HG02884 (cell line): Measurements from ENCODE around the gene FGD6.

Experiments
- ATAC-seq: cut with Tn5 transposase; IDR thresholded peaks from one replicate; pipeline ENCODE4 v1.9.1; 2021; ENCODE audit warnings: mild to moderate bottlenecking, moderate library complexity; ENCODE audit not compliant: unreplicated experiment

The FGD6 gene

GRCh38 chr12:95034750-95035149 is 182.5 kb downstream of the FGD6 start:
- no peak for ATAC-seq
